Loucy (cell line): ENCODE results near the gene PPFIA4.

Experiments
- H2AFZ ChIP-seq: fragments of 200-600 bp; sonication (generic); 2 replicates; pipeline ENCODE4 v1.6.0; 2016; ENCODE audit warnings: antibody characterized with exemption, mild to moderate bottlenecking, low read length, moderate library complexity
- H3F3A ChIP-seq: fragments of 200-600 bp; 2 replicates; pipeline ENCODE4 v1.6.0; 2016; ENCODE audit warnings: antibody characterized with exemption, low read depth, mild to moderate bottlenecking
- H3K27me3 ChIP-seq: fragments of 200-600 bp; sonication (generic); 2 replicates; pipeline ENCODE4 v1.6.1; 2014; ENCODE audit warnings: low read length, mild to moderate bottlenecking; ENCODE audit not compliant: insufficient read depth, poor library complexity, severe bottlenecking
- H3K36me3 ChIP-seq: fragments of 200-600 bp; sonication (generic); 2 replicates; pipeline ENCODE4 v1.6.1; 2016; ENCODE audit warnings: low read length; ENCODE audit not compliant: insufficient read depth
- H3K4me1 ChIP-seq: fragments of 200-600 bp; sonication (generic); 2 replicates; pipeline ENCODE4 v1.5.1; 2014; ENCODE audit warnings: low read length, mild to moderate bottlenecking; ENCODE audit not compliant: insufficient read depth, poor library complexity, severe bottlenecking
- H3K4me2 ChIP-seq: fragments of 200-600 bp; sonication (generic); 2 replicates; pipeline ENCODE4 v1.6.0; 2014; ENCODE audit warnings: antibody characterized with exemption, low read length, low read depth, mild to moderate bottlenecking; ENCODE audit not compliant: poor library complexity, severe bottlenecking
- H3K4me3 ChIP-seq: fragments of 200-600 bp; sonication (generic); 2 replicates; pipeline ENCODE4 v1.5.1; 2014; ENCODE audit warnings: low read length, mild to moderate bottlenecking, mixed read lengths; ENCODE audit not compliant: poor library complexity, severe bottlenecking
- H3K79me2 ChIP-seq: fragments of 200-600 bp; sonication (generic); 2 replicates; pipeline ENCODE4 v1.6.1; 2014; ENCODE audit warnings: low read length; ENCODE audit not compliant: insufficient read depth
- H3K9ac ChIP-seq: fragments of 200-600 bp; sonication (generic); 2 replicates; pipeline ENCODE4 v1.6.0; 2014; ENCODE audit warnings: mild to moderate bottlenecking, low read depth, low read length, moderate library complexity; ENCODE audit not compliant: poor library complexity, severe bottlenecking
- H3K9me2 ChIP-seq: fragments of 200-600 bp; sonication (generic); replicated peaks from 2 replicates; pipeline ENCODE4 v1.6.1; 2016; ENCODE audit warnings: low read depth, low read length, mixed read lengths
- H3K9me3 ChIP-seq: fragments of 200-600 bp; sonication (generic); 2 replicates; pipeline ENCODE4 v1.6.1; 2014; ENCODE audit warnings: mild to moderate bottlenecking, antibody characterized with exemption, low read length, low read depth; ENCODE audit not compliant: insufficient read depth
- H4K20me1 ChIP-seq: fragments of 200-600 bp; sonication (generic); 2 replicates; pipeline ENCODE4 v1.6.0; 2014; ENCODE audit warnings: antibody characterized with exemption, low read length, mild to moderate bottlenecking; ENCODE audit not compliant: insufficient read depth, poor library complexity, severe bottlenecking
- EZH2phosphoT487 ChIP-seq: fragments of 200-600 bp; IDR thresholded peaks from 2 replicates; pipeline ENCODE4 v1.6.1; 2018; ENCODE audit warnings: antibody characterized with exemption, mild to moderate bottlenecking, moderate library complexity, borderline replicate concordance
- TF ChIP-seq, protein P1 (sequence below): fragments of 200-600 bp; sonication (generic); conservative IDR thresholded peaks from 2 replicates; pipeline ENCODE4 v1.5.1; 2014; ENCODE audit warnings: mild to moderate bottlenecking, antibody characterized with exemption, low read length

The PPFIA4 gene

DNA sequence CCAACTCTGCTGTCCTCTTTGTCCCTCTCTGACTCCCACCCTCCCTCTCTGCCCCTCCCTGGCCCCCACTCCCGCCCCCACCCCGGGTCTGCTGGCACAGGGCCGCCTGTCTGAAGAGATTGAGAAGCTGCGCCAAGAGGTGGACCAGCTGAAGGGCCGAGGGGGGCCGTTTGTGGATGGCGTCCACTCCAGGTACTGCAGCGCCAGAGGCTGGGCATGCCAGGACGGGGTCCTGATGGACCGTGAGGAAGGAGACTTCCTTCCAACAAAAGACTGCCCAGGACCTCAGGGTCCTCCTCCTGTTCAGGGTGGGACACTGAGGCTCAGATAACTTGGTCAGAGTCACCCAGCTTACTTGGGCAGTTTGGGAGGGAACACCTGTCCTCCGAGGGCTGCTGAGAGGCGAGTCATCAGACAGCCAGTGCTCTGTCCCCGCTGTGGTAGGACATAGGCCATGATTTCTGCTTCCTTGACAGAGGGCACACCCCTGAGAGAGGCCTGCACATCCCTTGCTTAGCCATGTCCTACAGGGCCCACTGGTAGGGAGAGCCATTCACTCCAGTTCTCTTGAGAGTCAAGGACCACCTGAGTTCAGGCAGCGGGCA, 23.4 kb downstream of the PPFIA4 start:
- H3K27me3 ChIP-seq, result no peaks in the 10 kb centered on the region
- no peak overlapping the region for H3K4me3 ChIP-seq
- H3K9me3 ChIP-seq, result no peaks in the 10 kb centered on the region
- no peak for TF ChIP-seq EZH2phosphoT487
- TF ChIP-seq, protein P1, sequence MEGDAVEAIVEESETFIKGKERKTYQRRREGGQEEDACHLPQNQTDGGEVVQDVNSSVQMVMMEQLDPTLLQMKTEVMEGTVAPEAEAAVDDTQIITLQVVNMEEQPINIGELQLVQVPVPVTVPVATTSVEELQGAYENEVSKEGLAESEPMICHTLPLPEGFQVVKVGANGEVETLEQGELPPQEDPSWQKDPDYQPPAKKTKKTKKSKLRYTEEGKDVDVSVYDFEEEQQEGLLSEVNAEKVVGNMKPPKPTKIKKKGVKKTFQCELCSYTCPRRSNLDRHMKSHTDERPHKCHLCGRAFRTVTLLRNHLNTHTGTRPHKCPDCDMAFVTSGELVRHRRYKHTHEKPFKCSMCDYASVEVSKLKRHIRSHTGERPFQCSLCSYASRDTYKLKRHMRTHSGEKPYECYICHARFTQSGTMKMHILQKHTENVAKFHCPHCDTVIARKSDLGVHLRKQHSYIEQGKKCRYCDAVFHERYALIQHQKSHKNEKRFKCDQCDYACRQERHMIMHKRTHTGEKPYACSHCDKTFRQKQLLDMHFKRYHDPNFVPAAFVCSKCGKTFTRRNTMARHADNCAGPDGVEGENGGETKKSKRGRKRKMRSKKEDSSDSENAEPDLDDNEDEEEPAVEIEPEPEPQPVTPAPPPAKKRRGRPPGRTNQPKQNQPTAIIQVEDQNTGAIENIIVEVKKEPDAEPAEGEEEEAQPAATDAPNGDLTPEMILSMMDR, result no peak
- no peaks in the 10 kb centered on the region for H4K20me1 ChIP-seq
- H3K4me2 ChIP-seq, result no peak overlapping the region
- no peaks in the 10 kb centered on the region for H3K9me2 ChIP-seq
- no peak overlapping the region for H3K9ac ChIP-seq
- H3F3A ChIP-seq, result no peaks in the 10 kb centered on the region
- H3K36me3 ChIP-seq, result no peaks in the 10 kb centered on the region
- no peaks in the 10 kb centered on the region for H3K4me1 ChIP-seq
- no peaks in the 10 kb centered on the region for H3K79me2 ChIP-seq
- H2AFZ ChIP-seq, result no peak overlapping the region

DNA sequence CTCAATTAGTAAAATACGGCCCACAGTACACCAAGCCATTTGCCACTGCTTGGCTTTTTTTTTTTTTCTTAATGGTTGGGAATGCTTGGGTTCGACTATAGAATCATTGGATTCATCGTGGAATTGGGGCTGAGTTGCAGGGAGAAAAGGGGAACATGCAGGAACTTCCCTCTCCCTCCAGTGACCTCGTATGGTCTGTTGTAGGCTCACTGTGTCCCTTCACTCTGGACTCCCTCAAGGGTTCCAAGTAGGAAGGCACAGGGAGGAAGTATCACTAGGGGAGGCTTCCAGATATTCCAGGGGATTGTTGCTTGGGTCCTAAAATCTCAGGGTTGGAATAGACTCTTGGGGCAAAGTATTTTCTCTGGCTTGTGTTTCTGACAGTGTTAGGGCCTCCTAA, 24.5 kb downstream of the PPFIA4 start:
- Histone ChIP-seq H3K9me2 (no peaks in the 10 kb centered on the region), H3K79me2 (no peaks in the 10 kb centered on the region), H3K9me3 (no peaks in the 10 kb centered on the region), H4K20me1 (no peaks in the 10 kb centered on the region), H3K4me2 (no peak overlapping the region), H3K4me3 (no peak overlapping the region), H3F3A (no peaks in the 10 kb centered on the region), H3K27me3 (no peaks in the 10 kb centered on the region), H3K36me3 (no peaks in the 10 kb centered on the region), H2AFZ (no peak overlapping the region), H3K9ac (no peak overlapping the region), H3K4me1 (no peaks in the 10 kb centered on the region)
- TF ChIP-seq, protein P1, result no peak
- TF ChIP-seq EZH2phosphoT487, result no peak

DNA sequence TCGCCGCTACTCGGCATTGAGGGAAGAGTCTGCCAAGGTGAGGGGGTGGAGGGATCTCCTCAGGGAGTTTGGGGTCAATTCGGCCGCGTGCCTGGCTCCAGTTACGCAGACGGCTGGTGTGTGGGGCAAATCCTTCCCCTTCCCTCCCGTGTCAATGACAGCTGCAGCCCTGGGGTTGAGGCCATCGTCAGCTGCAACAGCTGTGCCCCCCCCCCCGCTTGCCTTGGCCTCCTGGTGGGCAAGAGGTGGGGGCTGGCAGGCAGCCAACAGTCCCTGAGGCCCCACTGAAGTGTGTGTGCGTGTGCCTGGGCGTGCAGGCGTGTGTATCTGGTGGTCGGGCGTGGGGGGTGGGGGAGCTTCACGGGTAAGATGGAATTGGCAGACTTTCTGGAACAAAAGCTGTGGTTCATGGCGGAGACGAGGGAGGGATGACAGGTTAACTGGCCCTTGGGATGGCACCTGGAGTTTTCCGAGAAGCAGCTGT, 25.6 kb downstream of the PPFIA4 start:
- Histone ChIP-seq H4K20me1 (no peaks in the 10 kb centered on the region), H2AFZ (no peak overlapping the region), H3K9me3 (no peaks in the 10 kb centered on the region), H3K27me3 (no peaks in the 10 kb centered on the region), H3K79me2 (no peaks in the 10 kb centered on the region), H3K9me2 (no peaks in the 10 kb centered on the region), H3K36me3 (no peaks in the 10 kb centered on the region), H3K4me2 (no peak overlapping the region), H3F3A (no peaks in the 10 kb centered on the region), H3K4me3 (no peak overlapping the region), H3K9ac (no peak overlapping the region), H3K4me1 (peaks cover 1% of the 10 kb centered on the region)
- TF ChIP-seq EZH2phosphoT487, result no peak
- TF ChIP-seq, protein P1, result no peak
